ENCODE measurements around the gene COL9A2.

The COL9A2 gene

DNA sequence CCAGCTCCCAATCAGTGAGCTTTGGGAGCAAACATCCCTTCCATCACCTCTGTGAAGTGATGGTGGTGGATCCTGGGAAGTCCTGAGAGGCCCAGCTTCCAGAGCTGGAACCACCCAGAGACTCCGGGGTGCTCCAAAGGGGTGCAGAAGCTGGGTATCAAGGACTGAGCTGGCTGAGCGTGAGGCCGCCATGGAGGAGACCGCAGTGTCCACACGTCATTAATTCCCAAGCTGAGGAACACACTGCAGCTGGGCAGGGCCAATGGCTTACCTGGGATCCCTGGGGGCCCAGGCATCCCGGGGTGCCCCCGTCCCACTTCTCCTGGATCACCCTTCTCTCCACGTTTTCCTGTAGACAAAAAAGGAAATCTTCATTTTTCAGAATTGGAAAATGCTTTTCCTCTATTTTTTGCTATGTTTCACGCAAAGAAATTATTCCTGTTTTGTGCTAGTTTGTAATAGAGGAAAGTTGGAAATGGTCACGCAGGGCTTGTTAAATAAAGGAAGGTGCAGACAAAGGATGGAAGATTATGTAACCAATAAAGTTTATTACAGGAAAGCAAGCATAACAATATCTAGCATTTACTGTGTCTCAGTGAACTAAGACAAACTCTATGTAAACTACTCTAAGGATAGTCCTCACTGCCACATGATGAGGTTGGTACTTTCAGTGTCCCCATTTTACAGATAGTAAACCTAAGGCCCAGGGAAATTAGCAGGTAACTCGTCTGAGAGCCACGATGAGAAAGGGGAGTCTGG is 15.4 kb downstream of the COL9A2 start:
- DNase-seq = no peak

DNA sequence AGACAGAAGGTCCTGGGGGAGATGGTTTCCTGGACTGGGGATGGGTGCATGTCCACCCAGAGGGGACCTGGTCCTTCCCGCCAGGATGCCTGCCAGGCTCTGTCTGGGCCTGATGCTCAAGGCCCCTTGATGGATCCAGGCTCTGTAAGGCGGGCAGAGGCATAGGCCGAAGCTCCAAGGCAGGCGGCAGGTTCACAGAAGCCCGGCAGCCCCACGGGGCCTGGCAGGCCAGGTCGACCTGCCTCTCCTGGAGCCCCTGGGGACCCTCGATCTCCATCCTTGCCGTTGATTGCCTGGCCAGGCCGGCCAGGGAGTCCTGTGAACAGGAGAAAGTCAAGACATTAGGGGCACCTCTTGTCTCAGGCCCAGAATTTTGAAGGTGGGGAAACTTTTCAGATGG is 16.0 kb downstream of the COL9A2 start:
- no peak for DNase-seq

DNA sequence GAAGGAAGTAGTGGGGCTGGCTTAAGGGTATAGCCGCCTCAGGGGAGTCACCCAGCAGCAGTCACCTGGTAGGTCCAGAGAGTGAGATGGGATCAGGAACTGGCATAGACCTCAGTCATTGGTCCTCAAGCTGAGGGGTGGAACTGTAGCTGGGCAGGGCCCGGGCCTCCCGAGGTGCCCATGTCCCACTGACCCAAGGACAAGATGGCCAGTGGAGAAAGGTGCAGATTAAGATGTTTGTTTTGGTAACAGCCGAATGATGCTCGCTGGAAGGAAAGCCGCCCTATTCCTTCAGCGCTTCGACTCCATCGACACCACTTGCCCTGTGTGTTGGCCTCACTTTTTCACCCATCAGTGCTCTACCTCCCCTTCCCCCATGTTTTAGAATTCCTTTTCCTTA is 16.4 kb downstream of the COL9A2 start:
- DNase-seq = no peak

DNA sequence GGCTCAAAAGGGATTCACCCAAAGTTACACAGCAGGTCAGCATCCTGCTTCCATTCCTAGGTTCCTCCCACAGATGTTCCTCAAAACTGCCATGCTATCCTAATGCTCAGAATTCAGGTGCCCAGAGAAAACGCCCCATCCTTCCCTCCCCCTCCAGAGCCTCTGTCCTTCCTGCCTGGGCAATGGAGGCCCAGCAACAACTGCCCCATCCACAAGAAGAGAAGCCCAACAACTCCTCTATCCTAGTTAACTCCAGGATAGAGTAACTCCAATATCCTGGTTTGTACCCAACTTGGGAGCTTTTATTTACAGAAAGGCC is 16.9 kb downstream of the COL9A2 start:
- DNase-seq = no peak

- DNase-seq = no peak
These were observed 17.5 kb downstream of the COL9A2 start for GRCh38 chr1:40299366-40300248.

DNA sequence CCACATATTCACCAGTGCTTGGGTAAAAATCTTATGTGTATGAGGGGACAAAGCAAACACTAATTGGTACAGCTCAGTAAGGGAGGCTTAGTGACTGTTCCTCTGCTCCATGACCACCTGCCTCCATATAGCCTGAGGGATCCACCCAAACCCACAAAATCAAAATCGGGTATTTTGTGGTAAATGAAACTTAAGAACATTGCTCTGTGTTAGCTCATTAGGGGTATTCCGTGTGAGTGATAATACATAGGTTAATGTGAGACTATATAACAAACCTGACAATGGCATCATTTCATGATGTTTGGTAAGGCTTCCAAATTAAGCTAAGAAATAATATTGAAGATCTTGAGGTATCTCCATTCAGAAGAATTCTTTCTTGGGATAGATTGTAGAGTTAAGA is 25.8 kb downstream of the COL9A2 start:
- DNase-seq = no peak

DNA sequence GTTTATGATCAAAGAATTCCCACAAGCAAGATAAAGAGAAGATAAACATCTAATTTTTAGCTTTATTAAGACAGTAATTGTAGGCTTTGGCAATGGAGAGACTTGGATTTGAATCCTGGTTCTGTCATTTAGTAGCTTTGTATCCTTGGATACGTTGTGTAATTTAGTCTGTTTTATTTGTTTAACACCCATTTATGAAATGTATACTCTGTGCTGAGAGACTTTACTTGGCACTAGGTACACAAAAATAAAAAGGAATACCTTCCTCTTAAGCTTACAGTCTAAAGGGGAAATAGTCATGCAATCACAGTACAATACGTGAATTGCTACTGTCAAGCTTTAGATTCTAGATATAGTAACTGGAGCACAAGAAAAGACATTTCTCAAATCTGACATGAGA is 35.2 kb downstream of the COL9A2 start:
- no peak for DNase-seq

DNA sequence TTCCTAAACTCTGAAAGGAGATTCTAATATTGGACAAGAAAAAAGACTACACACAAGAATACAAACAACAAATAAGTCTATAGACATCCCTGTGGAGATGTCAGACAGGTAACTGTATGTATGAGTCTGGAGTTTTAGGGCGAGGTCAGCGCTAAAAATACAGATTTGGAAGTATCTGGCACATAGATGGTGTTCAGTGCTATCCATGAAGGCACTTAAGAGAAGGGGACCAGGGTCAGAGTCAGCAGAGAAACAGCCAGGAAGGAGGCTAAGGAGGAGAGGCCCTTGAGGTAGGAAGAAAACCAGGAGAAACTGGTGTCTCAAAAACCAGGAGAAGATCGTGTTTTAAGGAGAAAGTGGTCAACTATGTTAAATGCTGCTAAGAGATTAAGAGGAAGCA is 41.0 kb downstream of the COL9A2 start:
- DNase-seq = no peak

GRCh38 chr1:40274331-40274730 is 42.8 kb downstream of the COL9A2 start:
- no peak for DNase-seq

DNA sequence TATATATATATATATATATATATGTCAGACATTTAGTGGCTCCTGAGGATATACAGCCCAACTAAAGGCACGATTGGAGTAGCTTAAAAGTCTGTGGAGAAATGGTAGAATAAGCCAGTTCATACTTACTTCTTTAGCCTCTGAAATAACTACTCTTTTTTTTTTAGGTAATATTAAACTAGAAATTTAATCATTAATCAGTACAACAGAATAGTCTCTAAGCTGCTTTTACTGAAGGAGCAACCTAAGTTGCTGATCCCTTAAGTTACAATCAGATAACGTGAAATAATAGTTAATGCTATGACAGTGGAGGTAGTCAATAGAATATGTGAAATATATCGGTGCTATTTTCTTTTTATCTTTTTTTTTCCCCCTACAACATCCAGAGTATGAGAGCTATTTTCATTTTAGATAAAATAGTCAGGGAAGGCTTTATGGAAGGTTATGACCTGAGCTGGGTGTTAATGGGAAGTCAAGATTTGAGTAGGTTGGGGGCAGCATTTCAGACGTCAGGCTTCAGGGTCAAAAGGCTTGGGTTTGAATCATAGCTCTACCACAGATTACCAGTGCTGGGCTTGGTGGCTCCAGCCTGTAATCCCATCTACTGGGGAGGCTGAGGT is 43.4 kb downstream of the COL9A2 start:
- DNase-seq = no peak

GRCh38 chr1:40272653-40273213 is 44.4 kb downstream of the COL9A2 start:
- no peak for DNase-seq

- no peak for DNase-seq
These were observed 46.8 kb downstream of the COL9A2 start for GRCh38 chr1:40270152-40270834.

- DNase-seq = no peak
These were observed 48.9 kb downstream of the COL9A2 start for GRCh38 chr1:40268211-40268610.

GRCh38 chr1:40267767-40268187 is 49.3 kb downstream of the COL9A2 start:
- DNase-seq = no peak

DNA sequence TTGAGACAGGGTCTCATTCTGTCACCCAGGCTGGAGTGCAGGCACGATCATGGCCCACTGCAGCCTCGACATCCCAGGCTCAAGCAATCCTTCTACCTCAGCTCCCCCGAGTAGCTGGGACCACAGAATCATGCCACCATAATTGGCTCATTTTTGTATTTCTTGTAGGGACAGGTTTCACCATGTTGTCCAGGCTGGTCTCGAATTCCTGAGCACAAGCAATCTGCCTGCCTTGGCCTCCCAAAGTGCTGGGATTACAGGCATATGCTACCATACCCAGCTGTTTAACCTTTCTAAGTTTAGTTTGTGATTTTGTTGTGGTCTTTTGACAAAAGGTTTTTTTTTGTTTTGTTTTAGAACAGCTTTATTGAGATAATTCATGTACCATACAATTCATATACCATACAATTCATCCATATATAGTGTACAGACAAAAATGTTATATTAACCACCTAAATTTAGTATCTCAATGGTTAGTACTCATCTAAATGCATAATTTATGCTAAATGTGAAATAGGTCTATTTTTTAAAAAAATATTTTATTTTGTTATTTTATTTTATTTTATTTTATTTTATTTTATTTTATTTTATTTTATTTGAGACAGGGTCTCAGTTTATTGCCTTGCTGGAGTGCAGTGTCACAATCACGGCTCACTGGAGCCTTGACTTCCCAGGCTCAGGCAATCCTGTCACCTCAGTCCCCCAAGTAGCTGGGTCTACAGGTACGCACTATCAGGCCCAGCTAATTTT is 50.1 kb downstream of the COL9A2 start:
- no peak for DNase-seq

DNA sequence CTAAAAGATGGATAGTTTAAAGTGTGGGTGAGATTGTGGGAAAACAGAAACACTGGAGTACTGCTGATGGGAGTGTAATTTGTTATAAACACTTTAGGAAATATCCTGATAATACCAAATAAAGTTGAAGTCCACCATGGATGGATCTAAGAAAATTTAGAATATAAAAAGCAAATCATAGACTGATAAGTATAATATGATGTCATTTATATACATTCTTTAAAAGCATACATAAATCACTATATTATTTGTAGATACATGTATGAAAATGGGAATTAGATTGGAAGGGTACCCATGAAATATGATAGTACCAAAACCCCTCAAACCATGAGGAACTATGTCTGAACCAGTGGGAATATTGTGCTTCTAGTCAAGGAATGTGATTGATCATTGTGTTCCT is 51.2 kb downstream of the COL9A2 start:
- no peak for DNase-seq

GRCh38 chr1:40265298-40265697 is 51.8 kb downstream of the COL9A2 start:
- DNase-seq = no peak

DNA sequence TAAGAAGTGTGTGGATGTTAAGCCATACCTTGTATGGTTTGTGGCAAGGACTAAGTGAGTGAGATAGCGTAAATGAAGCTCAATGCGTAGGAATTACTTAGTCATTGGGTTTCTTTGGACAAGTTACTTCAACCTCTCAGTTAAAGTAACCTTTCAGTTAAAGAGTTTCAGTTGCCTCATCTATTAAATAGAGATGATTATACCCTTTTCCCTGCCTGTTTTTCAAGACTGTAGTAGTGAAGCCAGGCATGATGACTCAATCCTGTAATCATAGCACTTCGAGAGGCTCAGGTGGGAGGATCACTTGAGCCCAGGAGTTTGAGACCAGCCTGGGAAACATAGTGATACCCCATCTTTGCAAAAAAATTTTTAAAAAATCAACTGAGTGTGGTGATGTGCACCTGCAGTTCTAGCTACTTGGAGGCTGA is 52.7 kb downstream of the COL9A2 start:
- DNase-seq = no peak

DNA sequence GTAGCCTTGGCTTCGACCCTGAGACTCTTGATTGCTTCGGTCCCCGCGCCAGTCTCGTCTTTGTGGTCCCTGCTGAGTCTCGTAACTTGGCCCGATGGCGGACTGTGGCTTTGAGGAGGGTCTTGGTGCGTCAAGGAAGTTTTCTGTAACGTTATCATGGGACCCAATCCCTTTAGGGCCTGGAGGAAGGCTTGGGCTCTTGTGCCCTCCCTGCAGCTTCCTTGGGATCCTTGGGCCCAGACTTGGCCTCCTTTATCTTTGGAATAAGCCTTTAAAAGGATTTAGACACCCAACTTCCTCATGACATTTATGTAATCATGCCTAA is 58.7 kb downstream of the COL9A2 start:
- no peak for DNase-seq

GRCh38 chr1:40257688-40258444 is 59.2 kb downstream of the COL9A2 start, which contains the start of gene ZMPSTE24:
TSS of gene ZMPSTE24 (plus strand) at chr1:40258236. CDS start at chr1:40258272, 36 bp downstream.
- peak; percentile 98 for DNase-seq

DNA sequence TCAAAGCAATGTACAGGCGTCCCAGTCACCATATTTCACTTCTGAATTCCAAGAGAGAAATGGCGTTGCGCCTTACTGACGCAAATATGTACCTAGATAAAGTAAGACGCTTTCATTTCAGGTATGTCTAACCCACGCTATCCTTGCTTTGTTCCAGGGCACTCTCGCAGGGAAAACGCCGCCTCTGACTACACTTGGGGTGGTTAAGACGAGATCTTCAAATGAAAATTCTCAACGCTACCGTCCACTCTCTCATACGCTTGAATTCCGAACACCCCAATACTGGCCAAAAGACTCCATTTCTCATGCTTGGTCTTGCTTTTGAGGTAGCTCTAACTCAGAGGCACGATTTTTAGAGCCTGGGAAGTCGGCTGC is 59.8 kb downstream of the COL9A2 start:
- no peak for DNase-seq

Data from left hindlimb (tissue), 1 donor.